Subcutaneous adipose tissue (tissue), 4 donors: ENCODE results near the gene M6PR. TPM values are rescaled to one million over a fixed set of nuclear protein-coding genes. Genes with fewer than 3 reads are reported as not detected.

Experiments
- total RNA-seq, 4 donors: library from RNA; depleted of rRNA; stranded (reverse); fragments of >200 nt; gene quantifications; one replicate each; pipeline ENCODE4 v1.1.0, GENCODE V29; 2016
- TF ChIP-seq, protein P1 (sequence below): fragments of 450-650 bp; IDR thresholded peaks from one replicate; pipeline ENCODE4 v1.5.1; 2016; ENCODE audit warnings: low read depth, mild to moderate bottlenecking, control low read depth, antibody characterized with exemption, moderate library complexity

Gene M6PR
- total RNA-seq, 4 donors from 2014 or later, result 101 to 161 (median 114) TPM

DNA sequence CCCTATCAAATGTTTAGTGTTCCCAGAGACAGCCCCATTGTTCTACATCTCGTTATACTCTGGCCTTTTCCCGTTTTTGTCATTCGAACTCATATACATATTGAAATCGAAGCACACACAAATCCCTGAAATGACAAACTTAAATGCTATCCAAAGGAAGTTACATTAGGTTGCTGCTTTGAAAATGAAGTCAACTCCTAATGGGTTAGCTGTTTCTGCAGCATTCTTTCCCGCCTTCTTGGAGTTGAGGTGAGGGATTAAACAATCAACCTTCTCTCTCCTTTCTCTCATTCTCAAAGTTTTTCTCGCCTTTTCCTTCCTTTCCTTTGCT lies 35.8 kb downstream of the M6PR start:
- TF ChIP-seq, protein P1, sequence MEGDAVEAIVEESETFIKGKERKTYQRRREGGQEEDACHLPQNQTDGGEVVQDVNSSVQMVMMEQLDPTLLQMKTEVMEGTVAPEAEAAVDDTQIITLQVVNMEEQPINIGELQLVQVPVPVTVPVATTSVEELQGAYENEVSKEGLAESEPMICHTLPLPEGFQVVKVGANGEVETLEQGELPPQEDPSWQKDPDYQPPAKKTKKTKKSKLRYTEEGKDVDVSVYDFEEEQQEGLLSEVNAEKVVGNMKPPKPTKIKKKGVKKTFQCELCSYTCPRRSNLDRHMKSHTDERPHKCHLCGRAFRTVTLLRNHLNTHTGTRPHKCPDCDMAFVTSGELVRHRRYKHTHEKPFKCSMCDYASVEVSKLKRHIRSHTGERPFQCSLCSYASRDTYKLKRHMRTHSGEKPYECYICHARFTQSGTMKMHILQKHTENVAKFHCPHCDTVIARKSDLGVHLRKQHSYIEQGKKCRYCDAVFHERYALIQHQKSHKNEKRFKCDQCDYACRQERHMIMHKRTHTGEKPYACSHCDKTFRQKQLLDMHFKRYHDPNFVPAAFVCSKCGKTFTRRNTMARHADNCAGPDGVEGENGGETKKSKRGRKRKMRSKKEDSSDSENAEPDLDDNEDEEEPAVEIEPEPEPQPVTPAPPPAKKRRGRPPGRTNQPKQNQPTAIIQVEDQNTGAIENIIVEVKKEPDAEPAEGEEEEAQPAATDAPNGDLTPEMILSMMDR, result no peak

DNA sequence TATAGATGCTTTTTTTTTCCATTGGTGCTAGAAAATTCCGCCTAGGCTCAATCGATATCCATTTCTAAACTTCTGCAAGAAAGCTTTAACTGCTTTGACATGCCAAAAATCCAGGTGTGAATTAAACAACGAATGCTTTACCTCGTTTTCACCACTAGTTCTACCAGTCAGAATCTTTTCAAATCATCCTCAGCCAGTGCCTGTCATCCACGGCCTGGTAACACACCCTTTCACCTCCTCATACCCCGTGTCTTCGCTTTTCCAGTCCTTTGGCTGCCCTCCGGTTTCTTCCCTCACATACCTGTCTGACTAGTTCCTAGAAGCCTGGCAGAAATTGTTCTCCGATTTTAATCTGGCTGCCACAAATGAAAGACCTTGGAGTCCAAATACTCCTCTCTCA lies 36.5 kb downstream of the M6PR start:
- TF ChIP-seq, protein P1, result no peak

DNA sequence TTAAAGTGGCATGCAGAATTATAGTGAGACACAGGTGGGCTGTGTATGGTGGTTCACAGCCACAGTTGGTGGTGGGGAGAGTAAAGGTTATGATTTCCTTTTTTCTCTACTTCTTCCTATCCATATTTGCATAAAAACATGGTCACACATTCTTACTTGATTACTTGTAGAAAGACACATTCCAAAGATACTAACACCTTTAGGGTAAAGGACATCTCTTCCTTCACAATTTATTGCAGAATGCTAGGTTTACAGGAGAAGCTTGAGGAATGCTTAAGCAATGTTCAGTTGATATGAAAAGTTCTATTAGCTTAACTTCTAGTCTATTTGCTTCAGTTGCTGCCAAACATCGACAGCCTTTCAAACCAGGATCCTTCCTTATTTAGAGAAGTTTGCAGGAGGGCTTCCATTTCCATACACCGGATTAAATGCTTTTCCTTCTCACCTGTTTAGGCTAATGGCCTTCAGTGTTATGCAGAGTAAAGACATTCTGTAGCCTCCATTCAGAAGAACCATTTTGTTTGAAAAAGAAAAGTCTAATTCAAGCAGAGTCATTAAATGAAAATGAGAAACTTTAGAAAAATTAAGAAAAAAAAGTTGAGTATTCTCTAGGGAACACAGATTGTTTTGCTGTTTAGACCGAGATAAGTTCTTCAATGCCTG lies 37.7 kb downstream of the M6PR start:
- TF ChIP-seq, protein P1, result no peak

DNA sequence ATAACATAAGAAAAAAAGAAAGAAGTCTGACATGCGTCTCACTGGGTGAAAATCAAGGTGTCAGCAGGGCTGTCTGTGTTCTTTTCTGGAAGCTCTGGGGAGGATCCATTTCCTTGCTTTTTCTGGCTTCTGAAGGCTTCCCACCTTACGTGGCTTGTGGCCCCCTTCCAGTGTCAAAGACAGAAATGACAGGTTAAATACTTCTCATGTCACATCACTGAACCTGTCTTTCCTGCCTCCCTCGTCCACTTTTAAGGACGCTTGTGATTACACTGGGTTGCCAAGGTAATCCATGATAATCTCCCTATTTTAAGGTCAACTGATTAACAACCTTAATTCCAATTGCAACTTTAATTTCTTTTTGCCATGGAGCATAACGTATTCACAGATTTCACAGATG lies 39.7 kb downstream of the M6PR start:
- TF ChIP-seq, protein P1, result no peak

DNA sequence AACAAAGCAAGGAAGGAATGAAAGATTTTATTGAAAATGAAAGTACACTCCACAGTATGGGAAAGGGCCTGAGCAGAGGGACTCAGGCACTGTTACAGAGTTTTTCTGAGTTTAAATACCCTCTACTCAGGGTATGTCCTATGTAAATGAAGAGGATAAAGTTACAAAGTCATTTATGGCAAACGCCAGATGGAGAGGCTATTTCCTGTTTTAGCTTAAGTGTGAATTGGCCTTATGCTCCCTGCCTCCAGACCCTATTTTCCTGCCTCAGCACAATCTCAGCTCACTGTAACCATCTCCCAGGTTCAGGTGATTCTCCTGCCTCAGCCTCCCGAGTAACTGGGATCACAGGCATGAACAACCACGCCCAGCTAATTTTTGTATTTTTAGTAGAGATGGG lies 41.9 kb downstream of the M6PR start:
- TF ChIP-seq, protein P1, result no peak

DNA sequence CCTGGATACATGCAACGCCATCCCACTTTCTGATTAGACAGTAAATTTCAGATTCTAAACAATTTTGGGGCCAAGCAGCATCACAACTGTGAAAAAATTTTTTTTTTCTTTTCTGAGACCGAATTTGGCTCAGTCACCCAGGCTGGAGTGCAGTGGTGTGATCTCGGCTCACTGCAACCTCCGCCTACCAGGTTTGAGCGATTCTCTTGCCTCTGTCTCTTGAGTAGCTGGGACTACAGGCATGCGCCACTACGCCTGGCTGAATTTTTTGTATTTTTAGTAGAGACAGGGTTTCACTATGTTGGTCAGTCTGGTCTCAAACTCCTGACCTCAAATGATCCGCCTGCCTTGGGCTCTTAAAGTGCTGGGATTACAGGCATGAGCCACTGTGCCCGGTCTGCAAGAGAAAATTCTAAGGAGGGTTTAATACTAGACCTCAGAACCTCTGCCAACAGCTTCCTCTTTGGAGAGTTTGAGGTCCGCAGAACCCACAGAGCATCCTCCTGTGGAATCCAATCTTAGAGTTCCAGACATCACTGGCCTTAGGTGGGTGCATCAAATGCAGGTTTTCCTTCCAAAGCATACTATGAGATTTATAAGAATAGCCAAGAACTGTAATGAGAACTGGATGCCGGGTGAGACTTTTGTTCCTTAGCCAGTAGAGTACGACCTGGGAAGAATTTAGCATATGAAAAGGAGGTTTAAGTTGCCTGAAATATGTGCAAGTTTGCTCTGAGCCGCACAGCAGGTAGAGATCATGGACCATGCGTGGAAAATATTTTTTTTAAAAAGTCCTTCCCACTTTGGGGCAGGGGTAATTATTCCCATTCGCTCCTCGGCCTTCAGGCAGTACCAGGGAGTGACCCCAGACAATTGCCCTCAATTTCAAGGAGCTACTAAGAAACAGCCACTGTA lies 42.9 kb downstream of the M6PR start:
- TF ChIP-seq, protein P1, result no peak

DNA sequence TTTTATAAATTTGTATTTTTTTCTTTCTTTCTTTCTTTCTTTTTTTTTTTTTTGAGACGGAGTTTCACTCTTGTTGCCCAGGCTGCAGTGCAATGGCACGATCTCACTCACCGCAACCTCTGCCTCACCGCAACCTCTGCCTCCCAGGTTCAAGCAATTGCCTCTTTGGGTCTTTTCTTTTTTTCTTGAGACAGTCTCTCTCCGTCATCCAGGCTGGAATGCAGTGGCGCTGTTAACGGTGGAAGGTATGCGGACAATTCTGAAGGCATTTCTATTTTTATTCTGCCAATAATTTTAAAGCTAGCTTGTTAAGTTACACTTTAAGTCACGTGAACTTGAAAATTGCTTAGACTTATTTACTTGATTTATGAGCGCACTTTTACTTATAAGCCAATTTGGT lies 43.9 kb downstream of the M6PR start:
- TF ChIP-seq, protein P1, result no peak
